Mesendoderm (in vitro differentiated cells): Measurements from ENCODE around the gene ANK3.

Source experiments
- DNase-seq: peaks from one replicate; pipeline ENCODE4 v3.0.0; 2013
- H2AK5ac ChIP-seq: 2 replicates; pipeline ENCODE4 v1.6.1; 2013; ENCODE audit warnings: low read length, inconsistent platforms
- H2BK120ac ChIP-seq: 2 replicates; pipeline ENCODE4 v1.6.1; 2013; ENCODE audit warnings: low read depth, mild to moderate bottlenecking, low read length, moderate library complexity, mixed read lengths
- H2BK15ac ChIP-seq: replicated peaks from 2 replicates; pipeline ENCODE4 v1.6.1; 2013; ENCODE audit warnings: low read depth, mild to moderate bottlenecking, moderate library complexity
- H2BK5ac ChIP-seq: 2 replicates; pipeline ENCODE4 v1.6.1; 2013; ENCODE audit warnings: low read length, inconsistent platforms
- H3K18ac ChIP-seq: 2 replicates; pipeline ENCODE4 v1.6.1; 2013; ENCODE audit warnings: mild to moderate bottlenecking, low read length, mixed read lengths
- H3K23ac ChIP-seq: one replicate; pipeline ENCODE4 v1.6.1; 2013; ENCODE audit warnings: low read length
- H3K27ac ChIP-seq: 2 replicates; pipeline ENCODE4 v1.5.1; 2013; ENCODE audit warnings: low read depth, mild to moderate bottlenecking, inconsistent platforms, low read length, moderate library complexity
- H3K27me3 ChIP-seq: 2 replicates; pipeline ENCODE4 v1.6.1; 2013; ENCODE audit warnings: low read length, control low read depth, mild to moderate bottlenecking, inconsistent platforms; ENCODE audit not compliant: insufficient read depth, poor library complexity
- H3K36me3 ChIP-seq: 2 replicates; pipeline ENCODE4 v1.6.1; 2013; ENCODE audit warnings: low read length, inconsistent platforms; ENCODE audit not compliant: control insufficient read depth, insufficient read depth
- H3K4ac ChIP-seq: one replicate; pipeline ENCODE4 v1.6.1; 2013; ENCODE audit warnings: low read depth, mild to moderate bottlenecking, low read length, moderate library complexity
- H3K4me1 ChIP-seq: 2 replicates; pipeline ENCODE4 v1.6.1; 2013; ENCODE audit warnings: low read depth, low read length, inconsistent platforms; ENCODE audit not compliant: control insufficient read depth
- H3K4me2 ChIP-seq: 2 replicates; pipeline ENCODE4 v1.6.1; 2013; ENCODE audit warnings: low read length
- H3K4me3 ChIP-seq: 2 replicates; pipeline ENCODE4 v1.5.1; 2013; ENCODE audit warnings: mild to moderate bottlenecking, low read length
- H3K56ac ChIP-seq: one replicate; pipeline ENCODE4 v1.6.1; 2013; ENCODE audit warnings: low read length
- H3K79me1 ChIP-seq: 2 replicates; pipeline ENCODE4 v1.6.1; 2013; ENCODE audit warnings: low read length, inconsistent platforms
- H3K79me2 ChIP-seq: 2 replicates; pipeline ENCODE4 v1.6.1; 2013; ENCODE audit warnings: mild to moderate bottlenecking, low read length; ENCODE audit not compliant: control insufficient read depth, insufficient read depth
- H3K9ac ChIP-seq: 2 replicates; pipeline ENCODE4 v1.6.1; 2013; ENCODE audit warnings: low read length, inconsistent platforms
- H4K5ac ChIP-seq: one replicate; pipeline ENCODE4 v1.6.1; 2013; ENCODE audit warnings: low read length
- H4K8ac ChIP-seq: one replicate; pipeline ENCODE4 v1.6.1; 2013; ENCODE audit warnings: low read depth, mild to moderate bottlenecking, control low read depth, low read length, moderate library complexity
- WGBS: extraction: QIAGEN DNeasy Blood & Tissue Kit; methylation state at CpG from one replicate; pipeline ENCODE4 v1.1.7; 2013; ENCODE audit warnings: low lambda C conversion rate, missing lambda C conversion rate; ENCODE audit not compliant: insufficient coverage; ENCODE audit errors: extremely low coverage; 5-methylcytosine and 5-hydroxymethylcytosine counted together

ANK3 gene

GRCh38 chr10:60399328-60399727 lies 9.7 kb upstream of the ANK3 start:
- Histone ChIP-seq H3K79me2 (no peaks in the 10 kb centered on the region), H2BK120ac (no peak overlapping the region), H3K79me1 (no peaks in the 10 kb centered on the region), H2BK5ac (no peak overlapping the region), H3K27ac (no peak overlapping the region), H3K4me1 (no peaks in the 10 kb centered on the region), H3K56ac (no peak overlapping the region), H4K5ac (no peak overlapping the region), H2BK15ac (no peak overlapping the region), H3K4ac (no peak overlapping the region), H3K4me2 (no peak overlapping the region), H3K9ac (no peak overlapping the region), H4K8ac (no peak overlapping the region), H3K4me3 (no peak overlapping the region), H3K18ac (no peak overlapping the region), H3K36me3 (no peaks in the 10 kb centered on the region), H3K23ac (no peak overlapping the region), H2AK5ac (no peak overlapping the region), H3K27me3 (no peaks in the 10 kb centered on the region)
- no peak for DNase-seq
- WGBS, result no CpG with 5 or more reads among the region's 8 CpGs

GRCh38 chr10:60397792-60398191 lies 8.1 kb upstream of the ANK3 start:
- Histone ChIP-seq H3K79me2 (no peaks in the 10 kb centered on the region), H3K4me3 (no peak overlapping the region), H3K4me2 (no peak overlapping the region), H3K27me3 (no peaks in the 10 kb centered on the region), H4K5ac (no peak overlapping the region), H3K18ac (no peak overlapping the region), H3K36me3 (no peaks in the 10 kb centered on the region), H3K4me1 (no peaks in the 10 kb centered on the region), H3K27ac (no peak overlapping the region), H3K23ac (no peak overlapping the region), H3K79me1 (no peaks in the 10 kb centered on the region), H2AK5ac (no peak overlapping the region), H2BK120ac (no peak overlapping the region), H2BK5ac (no peak overlapping the region), H3K56ac (no peak overlapping the region), H2BK15ac (no peak overlapping the region), H3K4ac (no peak overlapping the region), H4K8ac (no peak overlapping the region), H3K9ac (no peak overlapping the region)
- no CpG with 5 or more reads among the region's 2 CpGs for WGBS
- peak; percentile 13 for DNase-seq

- no peak overlapping the region for H3K9ac ChIP-seq
- no CpG with 5 or more reads among the region's 3 CpGs for WGBS
Observed at GRCh38 chr10:60396766-60397165, 7.1 kb upstream of the ANK3 start.

GRCh38 chr10:60395711-60396110 lies 6.0 kb upstream of the ANK3 start:
- Histone ChIP-seq H3K4ac (no peak overlapping the region), H3K79me1 (no peaks in the 10 kb centered on the region), H2AK5ac (no peak overlapping the region), H3K23ac (no peak overlapping the region), H3K4me3 (no peak overlapping the region), H3K27ac (no peak overlapping the region), H3K27me3 (no peaks in the 10 kb centered on the region), H2BK120ac (no peak overlapping the region), H2BK5ac (no peak overlapping the region), H3K18ac (no peak overlapping the region), H4K8ac (no peak overlapping the region), H3K9ac (no peak overlapping the region), H3K56ac (no peak overlapping the region), H3K4me2 (no peak overlapping the region), H4K5ac (no peak overlapping the region), H3K79me2 (no peaks in the 10 kb centered on the region), H3K36me3 (no peaks in the 10 kb centered on the region), H3K4me1 (no peaks in the 10 kb centered on the region), H2BK15ac (no peak overlapping the region)
- WGBS, result no CpG with 5 or more reads among the region's 7 CpGs
- no peak for DNase-seq

More at GRCh38 chr10:60396766-60397165, 7.1 kb upstream of the ANK3 start:
- Histone ChIP-seq H3K18ac (no peak overlapping the region), H3K79me1 (no peaks in the 10 kb centered on the region), H2AK5ac (no peak overlapping the region), H3K27me3 (no peaks in the 10 kb centered on the region), H4K5ac (no peak overlapping the region), H3K23ac (no peak overlapping the region), H3K36me3 (no peaks in the 10 kb centered on the region), H2BK120ac (no peak overlapping the region), H2BK15ac (no peak overlapping the region), H3K4me1 (no peaks in the 10 kb centered on the region), H3K56ac (no peak overlapping the region), H3K4ac (no peak overlapping the region), H3K4me3 (no peak overlapping the region), H4K8ac (no peak overlapping the region), H3K4me2 (no peak overlapping the region), H3K27ac (no peak overlapping the region), H3K79me2 (no peaks in the 10 kb centered on the region), H2BK5ac (no peak overlapping the region)
- DNase-seq, result no peak

DNA sequence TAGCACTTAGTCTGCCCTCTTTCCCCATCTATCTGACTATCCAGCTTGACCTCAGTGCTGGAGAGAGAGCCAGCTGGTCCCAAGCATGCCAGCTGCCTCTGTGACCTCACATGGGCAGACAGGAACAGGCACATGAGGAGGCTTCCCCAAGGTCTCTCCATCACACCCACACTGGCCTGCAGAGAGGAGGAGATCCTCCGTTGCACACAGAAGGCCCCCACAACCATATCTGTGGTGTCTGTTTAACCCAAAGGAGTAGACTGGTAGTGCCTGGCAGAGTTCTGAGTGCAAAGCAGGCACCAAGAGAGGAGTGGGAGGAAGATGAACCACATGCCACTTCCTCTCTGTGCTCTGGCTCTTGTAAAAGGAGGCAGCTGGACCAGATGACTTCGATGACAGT lies 4.8 kb upstream of the ANK3 start:
- no peaks in the 10 kb centered on the region for H3K79me2 ChIP-seq
- no peak overlapping the region for H3K9ac ChIP-seq
- H3K79me1 ChIP-seq, result no peaks in the 10 kb centered on the region
- no peak for DNase-seq
- no peak overlapping the region for H3K23ac ChIP-seq
- H4K8ac ChIP-seq, result no peak overlapping the region
- H4K5ac ChIP-seq, result no peak overlapping the region
- no peak overlapping the region for H2BK120ac ChIP-seq
- H3K4me3 ChIP-seq, result no peak overlapping the region
- no peak overlapping the region for H2BK5ac ChIP-seq
- H3K27me3 ChIP-seq, result no peaks in the 10 kb centered on the region
- no peak overlapping the region for H3K56ac ChIP-seq
- no peak overlapping the region for H2AK5ac ChIP-seq
- peaks cover 2% of the 10 kb centered on the region for H3K4me1 ChIP-seq
- H3K18ac ChIP-seq, result no peak overlapping the region
- no peak overlapping the region for H3K4me2 ChIP-seq
- no peaks in the 10 kb centered on the region for H3K36me3 ChIP-seq
- no peak overlapping the region for H3K4ac ChIP-seq
- no peak overlapping the region for H2BK15ac ChIP-seq
- no CpG with 5 or more reads among the region's 2 CpGs for WGBS
- no peak overlapping the region for H3K27ac ChIP-seq

GRCh38 chr10:60390224-60390626 lies 550 bp upstream of the ANK3 start:
- H4K8ac ChIP-seq, result no peak overlapping the region
- H3K79me1 ChIP-seq, result no peaks in the 10 kb centered on the region
- no peak overlapping the region for H3K9ac ChIP-seq
- peak; percentile 51 for DNase-seq
- no peak overlapping the region for H3K18ac ChIP-seq
- H3K4me2 ChIP-seq, result no peak overlapping the region
- WGBS, result no CpG with 5 or more reads among the region's 3 CpGs
- H3K27ac ChIP-seq, result no peak overlapping the region
- no peak overlapping the region for H2BK5ac ChIP-seq
- H3K4me1 ChIP-seq, result peaks cover 5% of the 10 kb centered on the region
- no peak overlapping the region for H4K5ac ChIP-seq
- no peaks in the 10 kb centered on the region for H3K36me3 ChIP-seq
- H3K27me3 ChIP-seq, result no peaks in the 10 kb centered on the region
- no peak overlapping the region for H3K4ac ChIP-seq
- no peak overlapping the region for H2BK120ac ChIP-seq
- no peaks in the 10 kb centered on the region for H3K79me2 ChIP-seq
- H2AK5ac ChIP-seq, result no peak overlapping the region
- no peak overlapping the region for H3K23ac ChIP-seq
- no peak overlapping the region for H3K56ac ChIP-seq
- H3K4me3 ChIP-seq, result no peak overlapping the region
- H2BK15ac ChIP-seq, result no peak overlapping the region
